GM03348 (cell line): Measurements from ENCODE around the gene PPM1D.
"Not testable (repeated sequence)": the region's sequence is repeated elsewhere in the genome, so short reads cannot be mapped to it uniquely, and the experiment has no call there.

Experiments
- DNase-seq: peaks from one replicate; pipeline ENCODE4 v3.0.0; 2012; ENCODE audit warnings: low spot score

PPM1D gene

DNA sequence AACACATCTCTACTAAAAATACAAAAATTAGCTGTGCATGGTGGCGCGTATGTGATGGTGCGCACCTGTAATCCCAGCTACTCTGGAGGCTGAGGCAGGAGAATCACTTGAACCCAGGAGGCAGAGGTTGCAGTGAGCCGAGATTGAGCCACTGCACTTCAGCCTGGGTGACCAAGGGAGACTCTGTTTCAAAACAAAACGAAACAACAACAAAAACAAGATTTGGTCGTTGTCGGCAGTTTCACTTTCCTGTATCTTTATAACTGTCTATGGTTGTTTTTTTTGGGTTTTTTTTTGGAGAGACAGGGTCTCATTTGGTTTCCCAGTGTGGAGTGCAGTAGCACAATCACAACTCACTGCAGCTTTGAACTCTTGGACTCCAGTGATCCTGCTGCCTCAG lies 68.7 kb downstream of the PPM1D start:
- DNase-seq: not testable (repeated sequence)

DNA sequence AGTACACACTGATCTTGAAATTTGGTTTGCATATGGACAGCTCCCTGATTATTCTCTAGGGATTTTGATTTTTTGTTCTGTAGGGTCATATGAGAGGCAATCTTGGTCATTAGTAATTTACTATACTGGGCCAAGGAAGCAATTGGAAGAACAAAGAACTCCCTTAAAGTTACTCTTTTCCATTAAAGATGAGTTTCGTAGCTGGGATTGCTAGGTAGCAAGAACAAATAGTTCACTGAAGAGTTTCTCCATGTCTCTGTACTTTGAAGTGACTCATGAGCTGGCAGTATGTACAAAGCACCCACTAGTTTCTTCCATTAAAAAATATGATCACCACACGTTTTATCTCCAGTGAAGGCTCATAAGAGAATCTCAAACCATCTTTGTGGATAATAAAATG lies 71.5 kb downstream of the PPM1D start:
- no peak for DNase-seq

DNA sequence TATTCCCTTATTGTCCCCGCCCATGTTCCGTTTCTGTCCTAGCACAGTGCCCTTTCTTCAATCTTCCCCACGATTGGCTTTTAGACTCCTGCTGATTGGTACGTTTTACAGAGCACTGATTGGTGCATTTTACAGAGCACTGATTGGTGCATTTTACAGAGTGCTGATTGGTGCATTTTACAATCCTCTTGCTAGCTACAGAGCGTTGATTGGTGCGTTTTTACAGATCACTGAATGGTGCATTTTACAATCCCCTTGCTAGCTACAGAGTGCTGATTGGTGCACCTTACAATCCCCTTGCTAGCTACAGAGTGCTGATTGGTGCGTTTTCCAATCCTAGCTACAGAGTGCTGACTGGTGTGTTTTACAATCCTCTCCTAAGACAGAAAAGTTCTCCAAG lies 74.6 kb downstream of the PPM1D start:
- DNase-seq: not testable (repeated sequence)

DNA sequence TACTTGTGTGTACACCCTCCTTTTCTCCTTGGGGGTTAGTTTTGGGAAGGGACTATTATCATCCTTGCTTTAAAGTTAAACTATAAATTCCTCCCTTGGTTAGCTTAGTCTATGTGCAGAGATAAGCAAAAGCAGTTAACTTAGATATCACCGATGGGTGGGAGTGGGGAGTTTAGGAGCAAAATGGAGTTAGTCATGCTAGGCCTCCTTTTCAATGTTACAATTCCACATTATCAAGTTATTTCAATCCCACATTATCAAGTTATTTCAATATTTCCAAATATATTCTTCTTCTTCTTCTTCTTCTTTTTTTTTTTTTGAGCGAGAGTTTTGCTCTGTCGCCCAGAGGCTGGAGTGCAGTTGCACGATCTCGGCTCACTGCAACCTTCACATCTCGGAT lies 76.0 kb downstream of the PPM1D start:
- DNase-seq: no peak

DNA sequence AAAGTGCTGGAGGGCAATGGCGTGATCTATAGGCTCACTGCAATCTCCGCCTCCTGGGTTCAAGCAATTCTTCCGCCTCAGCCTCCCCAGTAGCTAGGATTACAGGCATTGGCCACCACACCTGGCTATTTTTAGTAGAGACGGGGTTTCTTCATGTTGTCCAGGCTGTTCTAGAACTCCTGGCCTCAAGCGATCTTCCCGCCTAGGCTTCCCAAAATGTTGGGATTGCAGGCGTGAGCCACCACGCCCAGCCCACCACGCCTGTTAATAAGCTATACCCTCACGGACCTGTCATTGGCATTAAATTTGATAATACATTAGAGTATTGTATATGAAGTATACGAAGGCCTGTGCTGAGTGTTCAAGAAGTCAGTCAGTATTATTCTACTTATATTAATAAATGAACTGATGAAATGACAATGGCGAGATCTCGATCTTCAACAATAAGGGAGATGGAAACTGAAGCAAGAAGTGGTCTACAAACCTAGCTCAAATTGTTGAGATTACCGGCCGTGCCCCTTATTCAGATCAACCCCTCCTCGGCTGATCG lies 76.8 kb downstream of the PPM1D start:
- no peak for DNase-seq

DNA sequence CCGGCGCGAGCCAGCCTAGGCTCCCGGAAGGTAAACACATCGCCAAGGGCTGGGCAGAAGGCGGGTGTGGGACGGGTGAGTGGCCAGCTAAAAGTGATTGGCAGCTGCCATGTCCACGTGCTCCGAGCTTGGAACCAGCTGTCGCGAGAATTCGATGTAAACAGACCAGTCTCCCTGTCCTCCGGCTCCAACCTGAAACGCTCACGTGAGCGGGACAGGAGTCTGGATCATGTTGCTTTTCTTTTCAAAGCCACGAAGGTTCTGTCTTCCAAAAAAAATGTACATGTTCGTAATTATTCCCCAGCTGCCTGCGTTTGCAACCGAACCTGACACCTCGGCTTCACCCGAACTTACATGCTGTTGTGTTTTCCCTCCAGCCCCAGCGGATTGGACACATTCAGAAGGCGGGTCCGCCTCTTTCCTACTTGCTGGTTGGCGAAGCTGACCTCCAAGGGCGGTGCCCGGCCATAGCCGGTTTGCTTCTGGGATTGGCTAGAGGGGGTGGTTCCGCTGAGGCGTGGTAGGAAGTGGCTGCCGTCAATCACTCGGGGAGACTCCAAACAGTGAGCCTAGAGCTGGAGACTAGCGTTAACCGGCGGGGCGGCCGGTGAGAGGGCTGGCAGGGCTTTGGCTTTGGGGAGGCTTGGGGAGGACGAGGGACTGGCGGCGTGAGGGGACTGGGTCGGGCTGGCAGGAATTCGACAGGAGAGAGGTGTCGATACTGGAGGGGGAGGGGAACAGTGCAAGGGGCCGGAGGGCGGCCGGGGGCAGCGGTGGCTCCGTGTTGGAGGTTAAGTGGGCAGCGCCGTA lies 77.5 kb downstream of the PPM1D start, which contains the start of gene BCAS3:
Gene BCAS3 (plus strand): TSS at position 544 of the 810 bp plus-strand sequence.
- DNase-seq: peak; percentile 99

DNA sequence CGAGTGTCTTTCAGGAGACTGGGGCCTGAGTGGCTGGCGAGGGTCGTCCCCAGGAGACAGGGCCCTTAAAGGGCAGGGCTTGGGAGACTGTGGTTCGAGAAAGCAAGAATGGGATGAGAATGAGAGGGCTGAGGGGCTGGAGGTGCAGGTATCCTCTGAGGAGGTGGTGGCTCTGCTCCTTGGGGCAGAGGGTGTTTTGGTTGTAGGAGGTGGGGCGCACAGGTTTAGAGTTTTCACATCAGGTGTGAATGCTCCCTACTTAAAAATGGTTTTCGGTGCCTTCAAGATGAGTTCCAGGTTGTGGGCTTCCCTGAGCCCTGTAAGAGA lies 78.1 kb downstream of the PPM1D start:
- DNase-seq: no peak

DNA sequence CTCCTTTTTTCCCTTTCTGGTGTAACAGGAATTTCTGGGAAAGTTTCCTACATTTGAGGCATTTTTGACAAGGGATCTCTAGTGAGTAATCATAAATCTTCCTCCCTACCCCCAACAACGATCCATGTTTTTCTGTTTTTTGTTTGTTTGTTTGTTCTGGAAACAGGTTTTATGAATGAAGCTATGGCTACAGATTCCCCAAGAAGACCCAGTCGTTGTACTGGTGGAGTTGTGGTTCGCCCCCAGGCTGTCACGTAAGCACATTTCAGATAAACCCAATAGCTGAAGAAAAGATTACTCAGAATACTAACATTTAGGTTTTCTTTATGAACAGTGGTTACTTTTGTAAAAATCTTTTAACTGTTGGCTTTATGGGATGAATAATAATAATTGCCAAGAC lies 79.3 kb downstream of the PPM1D start:
- DNase-seq: no peak

DNA sequence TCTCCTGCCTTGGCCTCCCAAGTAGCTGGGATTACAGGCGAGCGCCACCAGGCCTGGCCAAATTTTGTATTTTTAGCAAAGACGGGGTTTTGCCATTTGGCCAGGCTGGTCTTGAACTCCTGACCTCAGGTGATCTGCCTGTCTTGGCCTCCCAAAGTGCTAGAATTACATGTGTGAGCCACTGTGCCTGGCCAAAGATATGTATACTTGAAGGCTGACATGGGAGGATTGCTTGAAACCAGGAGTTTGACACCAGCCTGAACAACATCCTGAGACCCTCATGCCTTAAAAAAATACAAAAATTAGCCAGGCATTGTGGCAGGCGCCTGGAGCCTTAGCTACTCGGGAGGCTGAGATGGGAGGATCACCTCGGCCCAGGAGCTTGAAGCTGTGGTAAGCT lies 80.8 kb downstream of the PPM1D start:
- DNase-seq: no peak

DNA sequence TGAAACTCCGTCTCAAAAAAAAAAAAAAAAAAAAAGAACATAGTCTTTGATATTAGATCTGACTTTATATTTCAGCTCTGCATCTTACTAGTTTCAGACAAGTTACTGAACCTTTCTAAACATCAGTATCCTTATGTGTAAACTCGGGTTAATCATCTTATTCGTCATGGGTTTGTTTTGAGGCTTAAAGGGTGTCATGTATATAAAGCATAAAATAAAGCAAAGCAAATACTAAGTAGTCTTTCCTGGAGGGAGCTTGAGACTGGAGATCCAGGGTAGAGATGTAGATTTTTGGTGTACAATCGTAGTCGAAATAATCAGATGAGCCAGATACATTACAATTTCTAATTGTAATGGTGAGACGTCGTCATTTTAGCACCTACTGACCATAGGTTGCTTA lies 85.4 kb downstream of the PPM1D start:
- no peak for DNase-seq

DNA sequence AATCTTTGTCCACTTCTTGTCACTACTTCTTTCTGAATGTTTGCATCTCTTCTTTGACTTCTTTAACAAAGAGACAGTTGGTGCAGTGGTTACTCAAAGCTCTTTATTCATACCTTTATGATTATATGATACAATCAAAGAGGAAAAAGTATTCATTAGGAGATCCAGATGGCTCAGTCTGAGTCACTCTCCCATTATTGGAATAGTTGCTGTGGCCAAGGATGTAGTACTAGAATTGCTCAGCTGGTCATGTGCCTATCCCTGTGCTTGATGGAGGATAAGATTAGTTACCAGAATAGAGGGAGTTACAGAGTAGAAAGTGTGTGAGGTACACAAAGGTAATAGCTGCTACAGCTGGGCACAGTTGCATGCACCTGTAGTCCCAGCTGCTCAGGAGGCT lies 96.0 kb downstream of the PPM1D start:
- peak; percentile 13 for DNase-seq

DNA sequence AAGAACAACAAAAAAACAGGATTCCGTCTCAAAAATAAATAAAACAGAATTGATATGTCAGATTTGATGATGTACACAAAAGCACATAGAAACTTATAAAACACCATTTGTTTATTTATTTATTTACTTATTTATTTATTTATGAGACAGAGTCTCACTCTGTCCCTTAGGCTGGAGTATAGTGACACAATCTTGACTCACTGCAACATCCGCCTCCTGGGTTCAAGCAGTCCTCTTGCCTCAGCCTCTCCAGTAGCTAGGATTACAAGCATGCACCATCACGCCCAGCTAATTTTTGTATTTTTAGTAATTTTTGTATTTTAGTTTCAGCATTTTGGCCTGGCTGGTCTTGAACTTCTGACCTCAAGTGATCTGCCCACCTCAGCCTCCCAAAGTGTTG lies 99.1 kb downstream of the PPM1D start:
- DNase-seq: no peak

DNA sequence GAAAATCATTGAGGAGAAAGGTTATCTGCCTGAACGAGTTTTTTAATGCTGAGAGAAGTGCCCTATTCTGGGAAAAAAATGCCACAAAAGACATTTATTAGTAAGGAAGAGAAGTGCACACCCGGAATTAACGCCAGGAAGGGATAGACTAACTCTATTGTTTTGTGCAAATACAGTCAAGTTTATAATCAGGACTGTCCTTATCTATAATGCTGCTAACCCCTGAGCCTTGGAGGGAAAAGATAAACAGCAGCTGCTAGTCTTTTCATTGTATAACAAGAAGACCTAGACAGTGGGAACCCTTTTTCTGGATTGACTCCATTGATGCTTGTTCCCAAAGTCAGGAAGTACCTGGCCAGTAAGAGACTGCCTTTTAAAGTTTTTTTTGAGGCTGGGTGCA lies 104.2 kb downstream of the PPM1D start:
- no peak for DNase-seq

DNA sequence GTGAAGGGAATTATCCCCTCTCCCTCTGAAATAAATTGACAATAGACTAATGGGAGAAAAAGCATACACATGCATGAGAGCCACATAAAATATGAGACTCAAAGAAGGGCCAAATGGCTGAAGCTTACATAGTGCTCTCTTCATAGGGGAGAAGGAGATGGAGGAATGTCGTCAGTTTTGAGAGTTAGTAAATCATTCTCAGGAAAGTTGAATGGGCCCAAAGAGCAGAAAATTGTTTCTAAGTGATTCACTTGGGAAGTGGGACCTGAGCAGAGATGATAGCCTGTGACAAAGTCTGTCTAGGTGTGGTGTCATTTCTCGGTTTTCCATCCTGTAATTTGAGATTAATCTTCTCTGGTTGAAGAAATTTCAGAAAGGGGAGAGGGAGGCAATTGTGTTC lies 112.7 kb downstream of the PPM1D start:
- DNase-seq: no peak

DNA sequence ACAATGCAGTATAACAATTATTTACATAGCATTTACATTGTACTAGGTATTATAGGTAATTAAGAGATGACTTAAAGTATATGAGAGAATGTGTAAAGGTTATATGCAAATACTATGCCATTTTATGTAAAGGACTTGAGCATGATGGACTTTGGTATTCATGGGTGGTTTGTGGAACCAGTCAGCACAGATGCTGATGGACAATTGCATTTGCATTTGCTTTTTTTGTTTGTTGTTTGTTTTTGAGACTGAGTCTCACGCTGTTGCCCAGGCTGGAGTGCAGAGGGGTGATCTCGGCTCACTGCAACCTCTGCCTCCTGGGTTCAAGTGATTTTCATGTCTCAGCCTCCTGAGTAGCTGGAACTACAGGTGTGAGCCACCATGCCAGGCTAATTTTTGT lies 113.6 kb downstream of the PPM1D start:
- DNase-seq: no peak
